NCI-H748 (cell line): Measurements from ENCODE around the gene UBE2F.

ENCODE experiments used
- DNase-seq: peaks from one replicate; lab custom pipeline; 2025; ENCODE audit not compliant: unreplicated experiment; lab: John Stamatoyannopoulos, UW

Gene UBE2F

GRCh38 chr2:238069021-238069709 is 102.4 kb downstream of the UBE2F start:
- DNase-seq = no peak

- DNase-seq = no peak
Measured at GRCh38 chr2:238069877-238070276, 103.1 kb downstream of the UBE2F start.

- no peak for DNase-seq
Measured at GRCh38 chr2:238075397-238075796, 108.6 kb downstream of the UBE2F start.

GRCh38 chr2:238077292-238077691 is 110.5 kb downstream of the UBE2F start:
- no peak for DNase-seq

- DNase-seq = no peak
Measured at GRCh38 chr2:238079874-238080327, 113.1 kb downstream of the UBE2F start.

- no peak for DNase-seq
Measured at GRCh38 chr2:238080518-238080917, 113.7 kb downstream of the UBE2F start.

GRCh38 chr2:238081150-238081549 is 114.3 kb downstream of the UBE2F start:
- DNase-seq = peak; percentile 19

- DNase-seq = no peak
Measured at GRCh38 chr2:238081561-238081960, 114.7 kb downstream of the UBE2F start.

GRCh38 chr2:238082151-238082550 is 115.3 kb downstream of the UBE2F start:
- no peak for DNase-seq

- no peak for DNase-seq
Measured at GRCh38 chr2:238082827-238083226, 116.0 kb downstream of the UBE2F start.

GRCh38 chr2:238083919-238084318 is 117.1 kb downstream of the UBE2F start:
- DNase-seq = no peak

- no peak for DNase-seq
Measured at GRCh38 chr2:238084761-238085160, 117.9 kb downstream of the UBE2F start.

GRCh38 chr2:238085899-238086298 is 119.1 kb downstream of the UBE2F start:
- DNase-seq = no peak

GRCh38 chr2:238087211-238087610 is 120.4 kb downstream of the UBE2F start:
- no peak for DNase-seq

- no peak for DNase-seq
Measured at GRCh38 chr2:238090887-238091286, 124.1 kb downstream of the UBE2F start.

- no peak for DNase-seq
Measured at GRCh38 chr2:238091436-238092060, 124.7 kb downstream of the UBE2F start.
